Measurements from ENCODE around the gene SEPTIN5.

DNA sequence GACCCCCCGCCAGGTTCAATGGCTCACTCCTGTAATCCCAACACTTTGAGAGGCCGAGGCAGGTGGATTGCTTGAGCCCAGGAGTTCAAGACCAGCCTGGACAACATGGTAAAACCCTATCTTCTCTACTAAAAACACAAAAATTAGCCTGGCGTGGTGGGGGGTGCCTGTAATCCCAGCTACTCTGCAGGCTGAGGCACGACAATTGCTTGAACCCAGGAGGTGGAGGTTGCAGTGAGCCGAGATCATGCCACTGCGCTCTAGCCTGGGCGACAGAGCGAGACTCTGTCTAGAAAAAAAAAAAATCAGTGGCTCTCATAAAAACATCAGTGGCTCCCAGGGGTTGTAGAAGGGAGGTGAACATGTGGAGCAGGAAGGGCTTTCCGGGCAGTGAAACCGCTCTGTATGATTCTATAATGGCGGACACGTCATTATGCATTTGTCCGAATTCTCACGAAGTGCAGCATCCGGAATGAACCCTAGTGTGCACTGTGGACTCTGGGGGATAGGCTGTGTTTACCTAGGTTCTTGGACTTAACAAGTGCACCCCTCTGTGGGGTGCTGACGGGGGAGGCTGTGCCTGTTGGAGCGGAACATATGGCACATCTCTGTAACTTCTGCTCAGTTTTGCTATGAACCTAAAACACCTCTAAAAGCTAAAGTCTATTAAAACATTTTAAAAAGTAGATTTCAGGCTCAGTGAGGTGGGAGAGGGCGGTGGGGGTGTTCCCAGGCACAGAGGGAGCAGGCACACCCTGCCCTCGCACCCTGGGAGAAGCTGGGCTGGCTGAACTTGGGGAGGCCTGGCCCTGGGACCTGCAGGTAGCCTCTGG lies 49.1 kb upstream of the SEPTIN5 start:
- TF ChIP-seq, protein P1, sequence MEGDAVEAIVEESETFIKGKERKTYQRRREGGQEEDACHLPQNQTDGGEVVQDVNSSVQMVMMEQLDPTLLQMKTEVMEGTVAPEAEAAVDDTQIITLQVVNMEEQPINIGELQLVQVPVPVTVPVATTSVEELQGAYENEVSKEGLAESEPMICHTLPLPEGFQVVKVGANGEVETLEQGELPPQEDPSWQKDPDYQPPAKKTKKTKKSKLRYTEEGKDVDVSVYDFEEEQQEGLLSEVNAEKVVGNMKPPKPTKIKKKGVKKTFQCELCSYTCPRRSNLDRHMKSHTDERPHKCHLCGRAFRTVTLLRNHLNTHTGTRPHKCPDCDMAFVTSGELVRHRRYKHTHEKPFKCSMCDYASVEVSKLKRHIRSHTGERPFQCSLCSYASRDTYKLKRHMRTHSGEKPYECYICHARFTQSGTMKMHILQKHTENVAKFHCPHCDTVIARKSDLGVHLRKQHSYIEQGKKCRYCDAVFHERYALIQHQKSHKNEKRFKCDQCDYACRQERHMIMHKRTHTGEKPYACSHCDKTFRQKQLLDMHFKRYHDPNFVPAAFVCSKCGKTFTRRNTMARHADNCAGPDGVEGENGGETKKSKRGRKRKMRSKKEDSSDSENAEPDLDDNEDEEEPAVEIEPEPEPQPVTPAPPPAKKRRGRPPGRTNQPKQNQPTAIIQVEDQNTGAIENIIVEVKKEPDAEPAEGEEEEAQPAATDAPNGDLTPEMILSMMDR (IDR thresholded peaks at IDR 0.05): no peak
- TF ChIP-seq EP300 (IDR thresholded peaks at IDR 0.05) (no peak), POLR2A (IDR thresholded peaks at IDR 0.05) (no peak)

All from sigmoid colon (tissue), 4 donors.